Loucy (cell line): ENCODE results near the gene SMARCAL1.

Experiments used
- H2AFZ ChIP-seq: fragments of 200-600 bp; sonication (generic); 2 replicates; pipeline ENCODE4 v1.6.0; 2016; ENCODE audit warnings: antibody characterized with exemption, mild to moderate bottlenecking, low read length, moderate library complexity
- H3F3A ChIP-seq: fragments of 200-600 bp; 2 replicates; pipeline ENCODE4 v1.6.0; 2016; ENCODE audit warnings: antibody characterized with exemption, low read depth, mild to moderate bottlenecking
- H3K27me3 ChIP-seq: fragments of 200-600 bp; sonication (generic); 2 replicates; pipeline ENCODE4 v1.6.1; 2014; ENCODE audit warnings: low read length, mild to moderate bottlenecking; ENCODE audit not compliant: insufficient read depth, poor library complexity, severe bottlenecking
- H3K36me3 ChIP-seq: fragments of 200-600 bp; sonication (generic); 2 replicates; pipeline ENCODE4 v1.6.1; 2016; ENCODE audit warnings: low read length; ENCODE audit not compliant: insufficient read depth
- H3K4me1 ChIP-seq: fragments of 200-600 bp; sonication (generic); 2 replicates; pipeline ENCODE4 v1.5.1; 2014; ENCODE audit warnings: low read length, mild to moderate bottlenecking; ENCODE audit not compliant: insufficient read depth, poor library complexity, severe bottlenecking
- H3K4me2 ChIP-seq: fragments of 200-600 bp; sonication (generic); 2 replicates; pipeline ENCODE4 v1.6.0; 2014; ENCODE audit warnings: antibody characterized with exemption, low read length, low read depth, mild to moderate bottlenecking; ENCODE audit not compliant: poor library complexity, severe bottlenecking
- H3K4me3 ChIP-seq: fragments of 200-600 bp; sonication (generic); 2 replicates; pipeline ENCODE4 v1.5.1; 2014; ENCODE audit warnings: low read length, mild to moderate bottlenecking, mixed read lengths; ENCODE audit not compliant: poor library complexity, severe bottlenecking
- H3K79me2 ChIP-seq: fragments of 200-600 bp; sonication (generic); 2 replicates; pipeline ENCODE4 v1.6.1; 2014; ENCODE audit warnings: low read length; ENCODE audit not compliant: insufficient read depth
- H3K9ac ChIP-seq: fragments of 200-600 bp; sonication (generic); 2 replicates; pipeline ENCODE4 v1.6.0; 2014; ENCODE audit warnings: mild to moderate bottlenecking, low read depth, low read length, moderate library complexity; ENCODE audit not compliant: poor library complexity, severe bottlenecking
- H3K9me2 ChIP-seq: fragments of 200-600 bp; sonication (generic); replicated peaks from 2 replicates; pipeline ENCODE4 v1.6.1; 2016; ENCODE audit warnings: low read depth, low read length, mixed read lengths
- H3K9me3 ChIP-seq: fragments of 200-600 bp; sonication (generic); 2 replicates; pipeline ENCODE4 v1.6.1; 2014; ENCODE audit warnings: mild to moderate bottlenecking, antibody characterized with exemption, low read length, low read depth; ENCODE audit not compliant: insufficient read depth
- H4K20me1 ChIP-seq: fragments of 200-600 bp; sonication (generic); 2 replicates; pipeline ENCODE4 v1.6.0; 2014; ENCODE audit warnings: antibody characterized with exemption, low read length, mild to moderate bottlenecking; ENCODE audit not compliant: insufficient read depth, poor library complexity, severe bottlenecking
- EZH2phosphoT487 ChIP-seq: fragments of 200-600 bp; IDR thresholded peaks from 2 replicates; pipeline ENCODE4 v1.6.1; 2018; ENCODE audit warnings: antibody characterized with exemption, mild to moderate bottlenecking, moderate library complexity, borderline replicate concordance
- TF ChIP-seq, protein P1 (sequence below): fragments of 200-600 bp; sonication (generic); conservative IDR thresholded peaks from 2 replicates; pipeline ENCODE4 v1.5.1; 2014; ENCODE audit warnings: mild to moderate bottlenecking, antibody characterized with exemption, low read length

The SMARCAL1 gene

DNA sequence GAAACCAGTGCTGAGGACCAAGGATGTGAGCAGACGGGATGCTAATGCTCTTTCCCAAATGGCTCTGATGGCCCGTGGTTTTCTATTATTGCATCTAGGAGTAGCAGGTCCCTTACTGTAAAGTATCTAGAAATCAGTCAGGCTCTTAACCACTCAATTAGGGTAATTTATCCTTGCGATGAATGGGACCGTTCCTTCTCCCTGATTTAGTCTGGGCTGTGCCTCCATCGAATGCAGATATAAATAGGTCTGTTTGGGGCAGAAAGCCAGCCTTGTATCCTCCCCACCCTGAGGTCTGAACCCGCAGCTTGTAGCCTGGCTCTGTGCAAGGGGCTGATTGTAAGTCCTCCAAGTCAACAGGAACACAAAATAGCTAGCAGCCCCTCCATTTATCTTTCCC, 9.5 kb upstream of the SMARCAL1 start:
- Histone ChIP-seq H3K79me2 (no peaks in the 10 kb centered on the region), H4K20me1 (no peaks in the 10 kb centered on the region), H3K9ac (peak overlapping the region; percentile 26), H2AFZ (peak overlapping the region; percentile 34; the same call in 1 of the 2 replicates), H3K4me3 (no peak overlapping the region), H3K4me1 (peaks cover 52% of the 10 kb centered on the region), H3F3A (no peaks in the 10 kb centered on the region), H3K9me3 (no peaks in the 10 kb centered on the region), H3K4me2 (no peak overlapping the region), H3K9me2 (no peaks in the 10 kb centered on the region), H3K36me3 (no peaks in the 10 kb centered on the region), H3K27me3 (no peaks in the 10 kb centered on the region)
- TF ChIP-seq EZH2phosphoT487 = no peak
- TF ChIP-seq, protein P1, sequence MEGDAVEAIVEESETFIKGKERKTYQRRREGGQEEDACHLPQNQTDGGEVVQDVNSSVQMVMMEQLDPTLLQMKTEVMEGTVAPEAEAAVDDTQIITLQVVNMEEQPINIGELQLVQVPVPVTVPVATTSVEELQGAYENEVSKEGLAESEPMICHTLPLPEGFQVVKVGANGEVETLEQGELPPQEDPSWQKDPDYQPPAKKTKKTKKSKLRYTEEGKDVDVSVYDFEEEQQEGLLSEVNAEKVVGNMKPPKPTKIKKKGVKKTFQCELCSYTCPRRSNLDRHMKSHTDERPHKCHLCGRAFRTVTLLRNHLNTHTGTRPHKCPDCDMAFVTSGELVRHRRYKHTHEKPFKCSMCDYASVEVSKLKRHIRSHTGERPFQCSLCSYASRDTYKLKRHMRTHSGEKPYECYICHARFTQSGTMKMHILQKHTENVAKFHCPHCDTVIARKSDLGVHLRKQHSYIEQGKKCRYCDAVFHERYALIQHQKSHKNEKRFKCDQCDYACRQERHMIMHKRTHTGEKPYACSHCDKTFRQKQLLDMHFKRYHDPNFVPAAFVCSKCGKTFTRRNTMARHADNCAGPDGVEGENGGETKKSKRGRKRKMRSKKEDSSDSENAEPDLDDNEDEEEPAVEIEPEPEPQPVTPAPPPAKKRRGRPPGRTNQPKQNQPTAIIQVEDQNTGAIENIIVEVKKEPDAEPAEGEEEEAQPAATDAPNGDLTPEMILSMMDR = no peak

DNA sequence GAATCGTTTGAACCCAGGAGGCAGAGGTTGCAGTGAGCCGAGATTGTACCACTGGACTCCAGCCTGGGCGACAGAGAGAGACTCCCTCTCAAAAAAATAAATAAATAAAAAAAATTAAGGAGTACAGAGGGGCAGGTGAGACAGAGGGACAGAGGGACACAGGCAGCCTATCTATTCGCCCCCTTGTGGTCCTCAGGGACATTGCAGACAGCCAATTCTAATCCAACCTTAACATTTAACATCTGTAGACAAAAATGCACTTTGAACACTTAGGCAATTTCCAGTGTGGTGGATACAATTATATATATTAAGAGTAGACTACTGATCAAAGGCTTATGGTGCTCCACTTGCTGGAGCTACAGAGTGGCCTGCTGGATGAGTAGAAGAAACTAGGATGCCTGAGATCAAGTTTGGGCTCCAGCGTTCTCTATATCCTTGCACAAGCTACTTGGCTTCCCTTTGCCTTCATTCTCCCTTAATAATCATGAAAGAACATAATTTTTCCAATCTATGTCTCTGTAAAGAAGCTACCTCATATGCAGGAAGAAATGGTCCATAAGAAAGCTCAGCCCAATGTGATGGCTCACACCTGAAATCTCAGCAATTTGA, 8.2 kb upstream of the SMARCAL1 start:
- no peak overlapping the region for H3K9ac ChIP-seq
- no peaks in the 10 kb centered on the region for H3K27me3 ChIP-seq
- H3K36me3 ChIP-seq = no peaks in the 10 kb centered on the region
- TF ChIP-seq, protein P1 = peak; percentile 78
- no peak for TF ChIP-seq EZH2phosphoT487
- no peaks in the 10 kb centered on the region for H3K79me2 ChIP-seq
- H2AFZ ChIP-seq = 0 out of 2 replicates have a peak overlapping the region, but pooled peaks have one; percentile 16
- H3K4me3 ChIP-seq = no peak overlapping the region
- no peaks in the 10 kb centered on the region for H3F3A ChIP-seq
- H3K4me2 ChIP-seq = no peak overlapping the region
- no peaks in the 10 kb centered on the region for H3K9me2 ChIP-seq
- H3K4me1 ChIP-seq = peaks cover 56% of the 10 kb centered on the region
- no peaks in the 10 kb centered on the region for H4K20me1 ChIP-seq
- H3K9me3 ChIP-seq = no peaks in the 10 kb centered on the region

DNA sequence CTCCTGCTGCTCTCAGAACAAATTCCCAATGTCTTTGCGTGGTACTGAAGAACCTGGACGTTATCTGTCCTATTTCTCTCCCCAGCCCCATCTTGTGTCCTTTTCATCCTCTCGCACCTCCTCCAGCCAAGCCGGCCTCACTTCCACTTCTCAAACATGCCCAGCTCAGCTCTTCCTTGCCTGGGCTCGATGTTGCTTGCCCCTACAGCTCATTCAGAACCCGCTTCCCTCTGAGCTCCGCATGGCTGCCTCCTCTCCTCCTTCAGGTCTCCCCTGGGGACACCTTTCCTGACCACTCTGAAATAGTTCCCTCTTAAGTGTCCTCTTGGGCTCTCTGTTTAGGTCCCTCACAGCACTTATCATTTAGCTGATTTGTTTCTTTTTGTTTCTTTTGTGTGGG, 6.7 kb upstream of the SMARCAL1 start:
- TF ChIP-seq, protein P1 = no peak
- TF ChIP-seq EZH2phosphoT487 = no peak
- H3K79me2 ChIP-seq = no peaks in the 10 kb centered on the region
- H2AFZ ChIP-seq = peak overlapping the region; percentile 42; the same call in 1 of the 2 replicates
- H3K27me3 ChIP-seq = no peaks in the 10 kb centered on the region
- H3K4me1 ChIP-seq = peaks cover 45% of the 10 kb centered on the region
- H3F3A ChIP-seq = no peaks in the 10 kb centered on the region
- H3K4me3 ChIP-seq = no peak overlapping the region
- H3K36me3 ChIP-seq = no peaks in the 10 kb centered on the region
- no peaks in the 10 kb centered on the region for H3K9me3 ChIP-seq
- no peaks in the 10 kb centered on the region for H3K9me2 ChIP-seq
- peak overlapping the region; percentile 42 for H3K9ac ChIP-seq
- H4K20me1 ChIP-seq = no peaks in the 10 kb centered on the region
- no peak overlapping the region for H3K4me2 ChIP-seq
